HT1080 (cell line): ENCODE data around the gene PHACTR2. TPM values are rescaled to one million over a fixed set of nuclear protein-coding genes. Genes with fewer than 3 reads are reported as not detected.

Source experiments
- DNase-seq: peaks from one replicate; pipeline ENCODE4 v3.0.0-alpha.2; 2015; ENCODE audit warnings: low read depth
- total RNA-seq: library from RNA; depleted of rRNA; stranded (reverse); fragments of >200 nt; shearing (Covaris generic); gene quantifications from 2 replicates; pipeline ENCODE4 v1.2.3, GENCODE V29; 2014

The PHACTR2 gene
- total RNA-seq, 1 experiment from 2014 or later = 38.5 TPM

DNA sequence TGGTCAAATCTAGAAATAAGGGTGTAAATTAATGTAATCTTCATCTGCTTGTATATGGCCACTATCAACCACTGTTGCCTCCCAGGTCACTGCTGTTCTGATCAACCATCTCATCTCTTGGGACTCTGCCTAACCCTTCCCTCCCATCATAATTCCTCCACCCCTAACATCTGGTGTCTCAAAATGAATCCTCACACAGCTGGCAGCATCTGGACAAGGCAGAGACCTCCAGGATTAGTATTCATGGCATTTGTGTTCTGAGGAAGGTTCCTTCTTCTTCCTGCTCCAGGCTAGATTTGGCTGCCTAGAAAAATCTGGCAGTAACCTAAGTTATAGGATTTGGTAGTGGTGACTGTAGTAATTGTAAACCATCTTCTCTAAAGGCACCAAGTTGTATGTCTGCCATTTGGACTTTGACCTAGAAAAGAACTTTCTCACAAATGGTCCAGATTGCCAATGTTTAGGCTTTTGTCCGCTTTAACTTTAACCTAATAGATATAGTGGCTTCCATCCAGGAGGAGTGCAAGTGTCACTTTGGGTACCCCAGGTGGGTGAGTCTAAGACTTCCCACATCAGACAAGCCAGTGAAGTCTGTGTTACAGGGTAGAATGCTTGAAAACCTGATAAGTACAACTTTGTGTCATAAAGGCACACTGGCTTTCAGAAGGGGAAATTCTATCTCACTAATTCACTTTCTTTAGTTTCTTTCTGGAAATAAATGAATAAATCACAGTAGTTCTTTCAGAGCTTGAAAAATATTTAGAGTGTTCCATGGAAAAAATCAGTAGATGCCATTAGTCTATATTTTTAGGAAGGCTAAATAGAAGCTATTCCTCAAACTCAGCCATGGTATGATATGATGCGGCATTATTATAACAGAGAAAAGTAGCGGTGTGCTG lies 3.0 kb upstream of the PHACTR2 start:
- no peak for DNase-seq

DNA sequence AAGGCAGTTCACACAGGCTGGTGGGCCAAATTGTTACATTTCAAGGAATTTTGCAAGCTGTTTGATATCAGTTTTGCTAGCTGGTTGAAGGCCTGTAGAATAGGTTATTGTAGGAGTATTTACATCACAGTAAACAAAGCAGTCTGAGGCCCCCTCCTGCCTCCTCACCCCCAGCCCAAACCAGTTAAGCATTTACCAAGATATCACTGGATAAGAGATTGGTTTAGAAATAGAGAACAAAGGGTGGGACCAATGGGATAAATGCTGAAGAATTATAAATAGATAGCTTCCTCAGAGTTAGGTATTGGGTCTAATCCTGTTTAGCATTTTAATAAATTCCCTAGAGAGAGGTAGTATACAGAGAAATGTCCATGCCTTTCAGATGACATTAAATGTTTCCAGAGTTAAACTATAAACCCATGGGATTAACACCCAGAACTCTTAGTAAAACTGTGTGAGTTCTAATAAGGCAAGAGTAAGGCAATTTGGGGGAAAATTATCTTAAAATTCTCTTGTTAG lies 2.3 kb upstream of the PHACTR2 start:
- no peak for DNase-seq

DNA sequence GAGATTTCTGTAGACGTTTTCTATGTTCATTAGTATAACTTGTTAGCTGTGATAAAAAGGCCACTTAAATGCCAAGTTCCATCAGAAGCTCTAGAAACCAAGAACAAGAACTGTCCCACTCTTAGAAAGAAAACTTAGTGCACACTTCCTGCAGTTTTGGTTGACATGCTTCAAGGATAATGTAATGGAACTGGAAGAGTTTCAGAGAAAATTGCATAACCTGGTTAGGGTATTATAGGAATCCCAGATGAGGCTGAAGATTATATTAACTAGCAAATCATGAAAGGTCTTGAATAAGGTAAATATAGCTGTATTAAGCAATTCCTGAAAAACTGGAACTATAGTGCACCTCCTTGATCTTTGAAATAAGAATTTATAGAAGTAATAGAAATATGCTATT lies 1.8 kb upstream of the PHACTR2 start:
- DNase-seq = no peak

DNA sequence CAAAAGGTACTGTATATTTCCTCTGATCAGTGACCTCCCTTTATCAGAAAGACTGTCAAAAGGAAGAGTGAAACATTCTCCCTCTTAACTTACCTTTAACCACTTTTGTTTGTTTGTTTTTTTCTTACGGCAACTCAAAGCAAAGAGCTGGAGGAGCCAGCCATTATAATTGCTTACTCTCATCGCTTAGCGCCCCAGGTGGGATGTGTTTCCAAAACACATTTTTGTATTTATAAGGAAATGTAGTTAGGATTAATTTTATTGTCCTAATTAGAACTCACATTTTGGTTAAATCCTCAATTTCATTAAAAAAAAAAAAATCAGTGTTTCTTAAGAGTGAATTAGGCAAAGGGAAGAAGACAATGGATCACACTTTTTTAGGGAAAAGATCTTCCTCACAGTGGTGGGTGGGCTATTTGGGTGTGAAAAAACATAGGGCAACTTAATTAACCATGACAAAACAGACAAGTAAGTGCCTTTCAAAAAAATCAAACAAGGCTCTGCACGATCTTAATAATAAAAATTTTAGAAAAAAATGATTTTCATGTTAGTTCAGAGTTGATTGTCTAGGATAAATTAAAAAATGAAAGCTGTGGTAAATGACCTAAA lies 1.2 kb upstream of the PHACTR2 start:
- DNase-seq = no peak

DNA sequence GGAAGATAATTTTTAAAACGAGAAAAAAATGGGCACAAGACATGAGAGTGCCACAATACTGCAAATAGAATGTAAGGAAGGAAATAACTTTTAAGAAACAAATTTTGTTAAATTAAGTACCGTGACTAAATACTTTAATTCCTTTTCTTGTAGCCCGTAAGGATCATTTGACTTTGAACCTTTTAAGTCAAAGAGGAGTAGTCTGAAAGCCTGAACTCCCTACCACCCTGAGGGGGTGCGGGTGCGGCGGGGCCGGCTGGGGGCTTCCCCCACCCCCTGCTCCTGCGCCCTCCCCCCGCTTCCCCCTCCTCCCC lies 231 bp upstream of the PHACTR2 start:
- no peak for DNase-seq

DNA sequence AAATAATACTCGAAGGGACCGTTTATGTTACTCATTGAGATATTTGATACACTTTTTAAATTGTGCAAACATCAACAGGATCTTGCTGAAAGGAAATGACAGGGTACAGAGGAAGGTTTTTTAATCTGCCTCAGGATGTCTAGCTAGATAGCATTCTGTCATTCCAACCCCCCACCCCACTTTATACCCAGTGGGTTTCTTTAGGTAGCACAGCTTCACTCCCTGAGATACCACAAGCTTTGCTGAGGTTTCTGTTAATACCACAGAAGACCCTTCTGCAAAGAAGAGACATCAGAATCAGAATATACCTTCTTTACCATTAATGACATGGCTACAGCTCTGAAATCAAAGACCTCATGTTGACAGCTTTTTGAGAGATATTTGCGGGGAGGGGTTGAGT lies 1.3 kb downstream of the PHACTR2 start:
- peak; percentile 29 for DNase-seq

DNA sequence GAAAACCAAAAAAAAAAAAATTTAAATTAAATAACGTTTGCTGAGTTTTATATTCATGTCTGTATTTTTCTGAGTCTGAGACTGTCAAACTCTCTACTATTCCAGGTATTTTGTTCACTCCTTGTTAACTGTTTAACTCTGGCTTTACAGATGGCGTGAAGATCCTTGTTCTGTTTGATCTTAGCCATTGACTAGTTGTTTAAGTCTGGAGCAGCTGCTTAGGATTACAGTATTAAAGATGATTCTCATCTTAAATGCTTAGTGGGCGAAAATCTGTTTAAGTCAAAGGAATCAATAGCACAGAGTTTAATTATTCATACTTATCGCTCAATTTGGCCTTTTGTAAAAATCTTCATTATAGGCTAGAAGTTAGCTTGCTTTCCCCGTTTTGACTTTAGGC lies 2.4 kb downstream of the PHACTR2 start:
- no peak for DNase-seq

DNA sequence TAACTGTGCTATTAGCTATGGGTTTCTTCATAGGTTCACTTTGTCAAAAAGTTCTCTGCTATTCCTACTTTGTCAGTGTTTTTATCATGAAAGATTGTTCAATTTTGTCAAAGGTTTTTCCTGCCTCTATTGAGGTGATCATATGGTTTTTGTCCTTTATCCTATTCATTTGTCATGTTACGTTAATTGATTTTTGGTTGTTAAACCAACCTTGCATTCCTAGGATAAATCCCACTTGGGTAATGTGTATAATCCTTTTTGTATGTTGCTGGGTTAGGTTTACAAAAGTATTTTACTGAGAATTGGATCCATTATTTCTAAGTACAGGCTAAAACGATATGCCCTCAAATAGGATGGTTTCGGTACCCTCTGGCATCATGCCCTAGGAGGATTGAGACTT lies 5.0 kb downstream of the PHACTR2 start:
- no peak for DNase-seq

DNA sequence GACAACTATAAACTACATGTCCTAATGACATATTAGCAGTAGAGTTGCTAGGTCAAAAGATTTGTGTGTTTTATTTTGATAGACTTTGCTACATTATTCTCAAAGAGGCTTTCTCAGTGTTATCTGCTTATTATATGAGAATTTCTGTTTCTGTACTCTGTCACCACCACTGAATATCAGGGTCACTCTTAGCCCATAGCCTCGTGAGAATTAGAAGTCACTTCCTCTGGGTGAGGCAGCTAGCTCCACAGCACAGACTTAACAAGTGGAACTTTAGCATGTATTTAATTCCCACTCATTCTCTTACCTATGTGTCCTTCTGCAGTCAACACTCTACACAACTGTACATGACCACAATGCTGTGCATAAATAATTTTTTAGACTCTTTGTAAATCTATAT lies 6.7 kb downstream of the PHACTR2 start:
- no peak for DNase-seq

DNA sequence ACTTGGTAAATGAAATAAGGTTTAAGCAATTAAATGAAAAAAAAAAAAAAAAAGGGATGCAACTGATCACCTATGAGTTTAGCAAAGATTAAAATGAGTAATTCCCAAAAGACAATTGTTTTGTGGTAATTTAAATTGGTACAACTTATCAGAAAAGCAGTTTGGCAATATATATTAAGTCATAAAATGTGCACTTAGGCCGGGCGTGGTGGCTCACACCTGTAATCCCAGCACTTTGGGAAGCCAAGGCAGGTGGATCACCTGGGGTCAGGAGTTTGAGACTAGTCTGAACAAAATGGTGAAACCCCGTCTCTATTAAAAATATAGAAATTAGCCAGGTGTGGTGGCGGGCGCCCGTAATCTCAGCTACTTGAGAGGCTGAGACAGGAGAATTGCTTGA lies 7.9 kb downstream of the PHACTR2 start:
- no peak for DNase-seq

DNA sequence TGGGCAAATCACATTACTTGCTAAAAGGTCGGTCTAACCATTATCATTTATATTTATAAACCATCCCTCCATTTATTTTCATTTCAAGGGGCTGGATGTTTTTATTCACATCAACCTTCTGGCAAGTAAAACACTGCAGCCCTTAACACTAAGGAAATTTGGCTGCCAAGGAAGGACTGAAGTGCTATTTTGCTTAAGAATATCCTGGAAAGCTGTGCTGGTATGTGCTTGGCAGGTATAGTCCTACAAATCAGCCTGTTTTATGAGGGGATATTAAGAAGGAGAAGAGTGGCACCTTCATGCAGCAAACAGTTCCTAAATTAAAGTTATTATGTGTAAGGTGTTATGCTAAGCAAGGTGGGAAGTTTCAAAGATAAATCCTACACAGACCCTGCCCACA lies 9.8 kb downstream of the PHACTR2 start:
- no peak for DNase-seq

DNA sequence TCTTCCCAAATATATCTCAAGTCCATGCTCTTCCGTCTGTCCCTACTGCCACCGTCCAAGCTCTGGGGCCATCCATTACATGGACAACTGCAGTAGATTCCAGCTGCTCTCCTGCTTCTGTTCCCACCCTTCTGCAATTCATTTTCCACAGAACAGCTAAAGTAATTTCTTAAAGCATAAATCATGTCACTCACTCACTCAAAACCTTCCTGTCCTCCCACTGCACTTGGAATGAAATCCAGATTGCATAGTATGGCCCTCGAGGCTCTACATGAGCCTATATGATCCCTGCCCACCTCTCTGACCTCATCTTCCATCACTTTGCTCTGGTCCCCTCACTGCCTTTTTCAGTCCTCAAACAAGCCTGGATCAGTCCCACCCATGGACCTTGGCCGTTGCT lies 10.9 kb downstream of the PHACTR2 start:
- DNase-seq = no peak

DNA sequence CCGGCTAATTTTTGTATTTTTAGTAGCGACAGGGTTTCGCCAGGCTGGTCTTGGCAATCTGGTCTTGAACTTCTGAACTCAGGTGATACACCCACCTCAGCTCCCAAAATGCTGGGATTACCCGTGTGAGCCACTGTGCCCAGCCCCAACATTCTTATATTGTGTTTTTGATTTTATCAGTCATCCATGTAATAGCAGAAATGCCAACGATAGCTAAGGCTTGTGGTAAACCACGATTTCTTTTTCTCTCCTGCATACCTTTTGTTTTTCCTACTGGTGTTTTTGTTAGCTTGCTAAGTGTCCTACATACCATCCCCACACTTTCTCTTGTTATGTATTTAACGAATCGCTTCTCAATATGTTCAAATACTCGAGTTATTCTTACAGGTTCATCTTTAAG lies 12.1 kb downstream of the PHACTR2 start:
- DNase-seq = no peak

DNA sequence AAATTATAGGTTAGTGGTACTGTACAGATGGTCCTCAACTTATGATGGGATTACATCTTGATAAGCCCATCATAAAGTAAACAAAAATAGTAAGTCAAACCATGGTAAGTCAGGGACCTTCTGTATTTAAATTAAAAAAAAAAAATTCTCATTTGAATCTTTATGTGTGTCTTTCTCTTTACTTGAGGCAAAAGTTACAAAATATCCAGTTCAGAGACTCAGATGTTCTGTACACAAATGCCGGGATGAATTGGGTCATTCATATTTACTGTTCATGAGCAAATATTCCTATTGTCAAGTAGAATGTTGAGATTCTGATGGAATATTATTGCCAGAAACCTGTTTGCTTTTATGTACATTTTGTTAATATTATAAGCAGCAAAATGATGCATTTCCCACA lies 13.4 kb downstream of the PHACTR2 start:
- no peak for DNase-seq

DNA sequence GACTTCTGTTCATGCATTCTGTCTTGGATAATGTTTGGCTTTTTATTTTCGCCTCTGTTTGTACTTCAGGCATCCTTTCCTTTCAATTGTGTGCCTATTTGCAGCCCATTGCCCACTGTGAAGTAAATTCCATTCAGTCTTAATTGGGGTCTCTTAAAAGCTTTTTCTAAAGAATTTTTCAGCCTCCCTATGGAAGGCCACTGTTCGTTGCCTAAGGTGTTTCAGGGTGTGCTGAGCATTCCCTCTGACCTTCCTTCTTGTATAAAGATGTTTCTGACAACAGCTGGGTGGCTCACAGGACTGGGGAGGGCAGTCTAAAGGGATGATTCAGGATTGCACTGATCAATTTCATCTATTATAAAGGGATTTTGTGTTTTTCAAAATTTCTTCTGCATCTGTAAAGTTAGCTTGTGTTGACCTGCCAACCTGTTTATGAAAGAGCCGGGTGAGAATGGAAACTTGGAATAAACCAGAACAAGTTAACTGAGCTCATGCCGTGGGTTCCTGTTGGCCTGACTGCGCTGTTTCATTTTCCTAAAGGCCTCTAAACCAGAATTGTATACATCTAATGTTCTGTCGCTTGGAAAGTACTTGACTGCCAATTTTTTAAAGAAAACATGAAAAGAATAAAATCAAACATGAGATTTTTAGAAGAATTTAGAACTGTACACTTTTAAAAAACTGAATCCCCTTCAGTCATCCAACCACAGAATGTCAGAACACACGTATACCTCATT lies 14.3 kb downstream of the PHACTR2 start:
- no peak for DNase-seq

DNA sequence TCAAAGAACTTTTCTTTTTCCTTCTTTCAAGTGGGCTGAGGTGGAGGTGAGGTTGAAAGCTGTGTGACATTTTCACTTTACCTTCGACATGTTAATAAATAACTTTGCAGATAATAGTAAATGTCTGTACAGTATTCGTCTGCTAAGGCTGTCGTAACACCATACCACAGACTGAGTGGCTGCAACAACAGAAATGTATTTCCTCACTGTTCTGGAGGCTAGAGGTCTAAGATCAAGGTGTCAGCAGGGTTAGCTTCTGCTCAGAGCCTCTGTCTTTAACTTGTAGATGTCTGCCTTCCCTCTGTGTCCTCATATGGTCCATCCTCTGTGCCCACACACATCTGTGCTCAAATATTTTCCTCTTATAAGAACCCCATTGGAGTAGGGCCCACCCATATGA lies 14.9 kb downstream of the PHACTR2 start:
- DNase-seq = no peak

DNA sequence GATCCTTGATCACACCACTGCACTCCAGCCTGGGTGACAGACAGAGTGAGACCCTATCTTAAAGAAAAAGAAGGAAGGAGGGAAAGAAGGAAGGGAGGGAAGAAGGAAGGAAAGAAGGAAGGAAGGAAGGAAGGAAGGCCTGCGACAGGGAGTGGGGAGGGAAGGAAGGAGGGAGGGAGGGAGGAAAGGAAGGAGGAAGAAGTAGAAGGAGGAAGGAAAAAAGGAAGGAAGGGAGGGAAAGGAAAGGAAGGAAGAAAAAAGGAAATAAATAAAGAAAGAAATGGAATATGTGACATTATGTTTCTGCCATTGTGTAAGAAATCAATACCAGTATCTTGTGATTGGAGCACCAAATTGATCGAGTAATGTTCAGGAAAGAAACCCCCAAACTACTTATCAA lies 16.2 kb downstream of the PHACTR2 start:
- DNase-seq = no peak

DNA sequence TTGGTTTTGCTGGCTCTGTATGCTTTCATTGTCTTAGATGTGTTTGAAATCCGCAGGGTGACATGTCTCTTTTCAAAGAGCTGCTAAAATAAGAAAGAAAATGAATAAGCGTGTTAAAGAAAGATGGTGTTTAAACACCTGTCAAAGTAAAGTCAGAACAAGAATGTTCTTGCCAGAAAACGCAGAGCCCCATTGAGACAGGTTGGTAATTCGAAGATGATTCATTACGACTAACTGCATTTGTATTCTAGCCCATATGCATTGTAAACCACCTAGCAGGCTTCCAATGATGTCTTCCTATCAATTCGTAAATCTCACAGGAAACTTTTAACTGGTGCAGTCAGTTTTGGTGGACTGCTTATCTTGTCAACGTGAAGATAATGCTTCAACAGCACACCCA lies 16.8 kb downstream of the PHACTR2 start:
- peak; percentile 59 for DNase-seq

DNA sequence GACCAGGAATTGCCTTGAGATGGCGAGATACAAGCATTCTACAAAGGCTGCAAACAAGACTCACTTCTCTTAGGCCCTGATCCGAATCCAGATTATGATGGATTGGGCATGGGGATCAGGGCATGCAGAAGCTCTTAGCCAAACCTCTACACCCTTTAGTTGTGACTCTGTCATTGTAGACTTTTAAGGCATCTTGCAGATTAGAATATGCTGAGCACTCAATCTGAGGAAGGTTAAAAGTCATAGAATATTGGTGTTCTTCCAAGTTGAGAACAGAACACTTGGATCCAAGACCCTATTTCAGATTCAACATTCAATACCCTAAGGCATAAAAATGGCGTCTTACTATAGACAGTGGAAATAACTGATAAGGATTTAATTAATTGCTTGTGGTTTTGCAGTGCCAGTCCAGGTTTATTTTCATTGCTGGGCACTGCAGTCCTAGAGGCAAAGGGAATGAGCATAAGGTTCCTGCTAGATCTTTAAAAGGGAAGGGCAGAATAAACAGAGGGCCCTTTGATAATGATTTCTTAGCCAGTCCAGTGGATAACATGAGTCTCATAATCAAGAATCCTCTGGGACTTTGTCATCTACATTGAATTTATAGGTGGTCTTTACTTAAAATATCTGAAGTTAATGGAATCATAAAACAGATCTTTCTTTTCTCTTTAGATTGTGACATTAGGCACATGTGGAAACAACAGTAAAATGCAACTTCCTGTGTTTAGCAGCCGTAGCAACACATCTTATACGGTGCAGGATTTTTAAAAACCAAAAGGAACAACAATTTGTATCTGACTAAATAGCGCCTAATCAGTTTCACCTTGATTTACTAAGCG lies 17.6 kb downstream of the PHACTR2 start:
- no peak for DNase-seq

DNA sequence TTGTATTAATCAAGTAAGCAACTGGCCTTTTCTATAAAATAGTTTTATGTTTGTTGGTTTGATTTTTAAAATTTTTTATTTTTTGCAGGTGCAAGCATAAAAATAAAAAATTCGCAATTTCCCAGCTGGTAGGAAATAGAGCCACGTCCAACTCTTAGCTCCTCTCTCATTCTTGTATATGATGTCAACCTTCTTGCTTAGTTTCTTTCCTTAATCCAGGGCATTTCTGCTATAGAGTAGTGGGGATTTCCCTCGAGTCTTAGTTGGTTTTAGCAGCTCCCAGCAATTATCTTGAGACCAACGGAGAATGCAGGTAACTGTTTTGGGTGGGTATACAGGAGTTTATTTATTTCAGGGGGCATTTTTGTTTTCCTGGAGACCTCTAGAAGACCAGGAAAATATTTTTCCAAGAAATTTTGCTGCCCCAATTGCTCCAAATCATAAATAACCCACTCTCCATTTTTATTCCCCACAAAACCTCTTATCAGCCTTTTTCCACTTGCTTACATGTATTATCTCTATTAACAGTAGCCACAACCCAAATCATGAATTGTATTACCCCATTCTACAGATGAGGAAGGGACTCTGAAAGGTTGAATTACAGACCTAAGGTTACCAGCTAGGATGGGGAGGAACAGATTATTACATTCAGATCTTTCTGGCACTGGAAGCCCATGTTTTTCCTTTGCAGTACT lies 18.4 kb downstream of the PHACTR2 start:
- DNase-seq = no peak

DNA sequence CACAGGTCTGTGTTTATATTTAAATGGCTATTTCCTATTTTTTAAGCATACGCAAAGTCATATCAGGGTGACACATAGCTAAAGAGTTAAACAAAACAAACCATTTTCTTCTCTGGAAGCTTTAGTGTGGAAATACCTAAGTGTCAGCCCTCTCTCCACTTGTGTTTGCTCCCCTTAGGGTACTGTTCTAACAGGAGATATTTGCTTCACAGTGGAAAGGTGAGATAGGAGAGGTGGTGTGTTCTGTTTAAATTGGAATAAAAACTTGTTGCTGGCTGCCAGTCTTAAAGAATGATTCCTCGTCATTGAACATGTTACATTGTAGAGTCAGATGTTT lies 18.9 kb downstream of the PHACTR2 start:
- DNase-seq = no peak
